Thymus (tissue), 11 donors: ENCODE measurements around the gene FBXL19. TPM values are rescaled to one million over a fixed set of nuclear protein-coding genes. Genes with fewer than 3 reads are reported as not detected.

Experiments used
- DNase-seq, 9 donors: peaks; one replicate each; pipeline ENCODE4 v3.0.0-alpha.2; 2013; ENCODE audit warnings: low spot score in 9 of 9, low read depth in 6 of 9, missing footprints in 1 of 9
- H3K27ac ChIP-seq, 2 donors: one replicate each; pipeline ENCODE4 v1.5.1; 2013; ENCODE audit warnings: control low read depth in 1 of 2, low read depth in 1 of 2, low read length in 1 of 2, mild to moderate bottlenecking in 1 of 2, moderate library complexity in 1 of 2
- H3K27me3 ChIP-seq, 2 donors: one replicate each; pipeline ENCODE4 v1.5.1; 2013; ENCODE audit warnings: low read length in 1 of 2; ENCODE audit not compliant: control insufficient read depth in 2 of 2, insufficient read depth in 1 of 2
- H3K36me3 ChIP-seq, 2 donors: one replicate each; pipeline ENCODE4 v1.5.1; 2013; ENCODE audit warnings: low read length in 1 of 2, mild to moderate bottlenecking in 1 of 2, moderate library complexity in 1 of 2; ENCODE audit not compliant: control insufficient read depth in 2 of 2, insufficient read depth in 2 of 2
- H3K4me1 ChIP-seq, 2 donors: one replicate each; pipeline ENCODE4 v1.5.1; 2013; ENCODE audit warnings: low read length in 2 of 2; ENCODE audit not compliant: control insufficient read depth in 2 of 2, insufficient read depth in 2 of 2
- H3K4me3 ChIP-seq, 2 donors: one replicate each; pipeline ENCODE4 v1.5.1; 2013; ENCODE audit warnings: low read length in 2 of 2, control low read depth in 1 of 2, mild to moderate bottlenecking in 1 of 2
- H3K9me3 ChIP-seq, 2 donors: one replicate each; pipeline ENCODE4 v1.5.1; 2013; ENCODE audit warnings: low read length in 1 of 2, mild to moderate bottlenecking in 1 of 2; ENCODE audit not compliant: control insufficient read depth in 2 of 2, insufficient read depth in 1 of 2
- WGBS: extraction: QIAGEN DNeasy Blood & Tissue Kit; methylation state at CpG from one replicate; pipeline ENCODE4 v1.1.7; 2013; 5-methylcytosine and 5-hydroxymethylcytosine counted together
- polyA plus RNA-seq: library from polyadenylated mRNA; stranded (reverse); fragments of 200-250 nt; gene quantifications from one replicate; pipeline ENCODE4 v1.2.3, GENCODE V29; 2013
- total RNA-seq: library from RNA; stranded (reverse); fragments of 120-200 nt; gene quantifications from one replicate; pipeline ENCODE4 v1.2.4, GENCODE V29; 2013
- donor health status: healthy.

Gene FBXL19
- total and polyA plus RNA-seq, 2 donors = 10.2 to 17.0 TPM

- H3K27ac ChIP-seq = peak overlapping the region in 1 of 2 donors; percentile 66
- no peak for DNase-seq
- peaks cover 16 to 23% of the 10 kb centered on the region in 2 donors for H3K36me3 ChIP-seq
- no peaks in the 10 kb centered on the region for H3K9me3 ChIP-seq
- H3K4me3 ChIP-seq = no peak overlapping the region
- H3K27me3 ChIP-seq = no peaks in the 10 kb centered on the region
- peaks cover 12 to 36% of the 10 kb centered on the region in 2 donors for H3K4me1 ChIP-seq
- WGBS = 91% methylated on average over 3 of the region's 3 CpGs
Measured at GRCh38 chr16:30947541-30947858, 24.1 kb downstream of the FBXL19 start.

- Histone ChIP-seq H3K27ac (peak overlapping the region; percentile 64 to 66), H3K27me3 (no peaks in the 10 kb centered on the region), H3K4me1 (peaks cover 12 to 32% of the 10 kb centered on the region in 2 donors), H3K4me3 (peak overlapping the region; percentile 68 to 81), H3K9me3 (no peaks in the 10 kb centered on the region), H3K36me3 (peaks cover 16 to 18% of the 10 kb centered on the region in 2 donors)
- DNase-seq = peak in 2 of 9 donors; percentile 42 to 67
- WGBS = 56% methylated on average over 44 of the region's 44 CpGs
Measured at GRCh38 chr16:30947859-30948666, 24.7 kb downstream of the FBXL19 start.

GRCh38 chr16:30948667-30949649 is 25.6 kb downstream of the FBXL19 start, which contains the start of gene ORAI3:
Gene ORAI3 (plus strand): TSS chr16:30949068. CDS start chr16:30949290, 222 bp downstream.
- WGBS = 2% methylated on average over 70 of the region's 70 CpGs
- DNase-seq = peak in 1 of 9 donors; percentile 63
- Histone ChIP-seq H3K4me1 (peaks cover 12 to 41% of the 10 kb centered on the region in 2 donors), H3K36me3 (peaks cover 14 to 15% of the 10 kb centered on the region in 2 donors), H3K27me3 (no peaks in the 10 kb centered on the region), H3K4me3 (peak within 1 kb of the TSS; percentile 68 to 81), H3K9me3 (no peaks in the 10 kb centered on the region), H3K27ac (peak within 1 kb of the TSS; percentile 64 to 66)

- WGBS = 1% methylated on average over 21 of the region's 21 CpGs
- H3K27ac ChIP-seq = peak overlapping the region; percentile 34 to 53
Measured at GRCh38 chr16:30949650-30950515, 26.5 kb downstream of the FBXL19 start.

GRCh38 chr16:30950516-30951065 is 27.2 kb downstream of the FBXL19 start:
- WGBS = 75% methylated on average over 8 of the region's 8 CpGs
- DNase-seq = no peak
- H3K9me3 ChIP-seq = no peaks in the 10 kb centered on the region
- H3K4me3 ChIP-seq = peak overlapping the region; percentile 68 to 81
- peaks cover 4 to 7% of the 10 kb centered on the region in 2 donors for H3K36me3 ChIP-seq
- peaks cover 12 to 44% of the 10 kb centered on the region in 2 donors for H3K4me1 ChIP-seq
- H3K27ac ChIP-seq = peak overlapping the region; percentile 33 to 34
- no peaks in the 10 kb centered on the region for H3K27me3 ChIP-seq

More at GRCh38 chr16:30949650-30950515, 26.5 kb downstream of the FBXL19 start:
- Histone ChIP-seq H3K4me3 (peak overlapping the region; percentile 68 to 81), H3K9me3 (no peaks in the 10 kb centered on the region), H3K27me3 (no peaks in the 10 kb centered on the region), H3K4me1 (peaks cover 12 to 44% of the 10 kb centered on the region in 2 donors), H3K36me3 (peaks cover 5 to 8% of the 10 kb centered on the region in 2 donors)
- DNase-seq = peak in 2 of 9 donors; percentile 44 to 68

GRCh38 chr16:30951193-30951592 is 27.8 kb downstream of the FBXL19 start:
- WGBS = 98% methylated on average over 1 of the region's 1 CpG

GRCh38 chr16:30951750-30952149 is 28.4 kb downstream of the FBXL19 start:
- Histone ChIP-seq H3K4me1 (peaks cover 12 to 47% of the 10 kb centered on the region in 2 donors), H3K36me3 (peaks cover 3 to 5% of the 10 kb centered on the region in 2 donors), H3K9me3 (no peaks in the 10 kb centered on the region), H3K4me3 (no peak overlapping the region), H3K27ac (no peak overlapping the region), H3K27me3 (no peaks in the 10 kb centered on the region)
- 90% methylated on average over 3 of the region's 3 CpGs for WGBS
- DNase-seq = no peak

More at GRCh38 chr16:30951193-30951592, 27.8 kb downstream of the FBXL19 start:
- Histone ChIP-seq H3K4me3 (no peak overlapping the region), H3K4me1 (peaks cover 12 to 44% of the 10 kb centered on the region in 2 donors), H3K27me3 (no peaks in the 10 kb centered on the region), H3K27ac (no peak overlapping the region), H3K36me3 (peaks cover 4 to 7% of the 10 kb centered on the region in 2 donors), H3K9me3 (no peaks in the 10 kb centered on the region)
- no peak for DNase-seq

- Histone ChIP-seq H3K27ac (no peak overlapping the region), H3K36me3 (peaks cover 0 to 3% of the 10 kb centered on the region in 2 donors), H3K4me1 (peaks cover 12 to 47% of the 10 kb centered on the region in 2 donors), H3K9me3 (no peaks in the 10 kb centered on the region), H3K27me3 (no peaks in the 10 kb centered on the region), H3K4me3 (no peak overlapping the region)
- 95% methylated on average over 9 of the region's 9 CpGs for WGBS
- DNase-seq = no peak
Measured at GRCh38 chr16:30953111-30953510, 29.7 kb downstream of the FBXL19 start.
